Panc1 (cell line): ENCODE measurements around the gene NUMB. TPM values are rescaled to one million over a fixed set of nuclear protein-coding genes. Genes with fewer than 3 reads are reported as not detected.

Experiments
- ATAC-seq: fragments of 200-7000 bp; cut with Tn5 transposase; 2 replicates; pipeline ENCODE4 v1.9.1; 2020; ENCODE audit warnings: mild to moderate bottlenecking, moderate library complexity
- BruUV-seq: library from RNA; stranded (reverse); fragments of 400-500 nt; replicated peaks from 2 replicates; lab custom pipeline; 2021; lab: Mats Ljungman, UMichigan
- CTCF ChIA-PET: fragments of 300-600 bp; sonication (Branson Sonifier 250); formaldehyde crosslinking; loops from one replicate; lab custom pipeline; 2022; ENCODE audit warnings: antibody characterized with exemption; lab: Charles Lee
- POLR2A ChIA-PET: fragments of 300-600 bp; sonication (Branson Sonifier 250); formaldehyde crosslinking; loops from one replicate; lab custom pipeline; 2022; ENCODE audit warnings: antibody characterized with exemption; lab: Charles Lee
- DNase-seq: peaks from one replicate; pipeline ENCODE4 v3.0.0-alpha.2; 2010; ENCODE audit warnings: low read depth, low spot score
- H3K27ac ChIP-seq: 2 replicates; pipeline ENCODE4 v1.5.1; 2011; ENCODE audit warnings: mild to moderate bottlenecking, low read length, inconsistent platforms
- H3K27me3 ChIP-seq: fragments of 200-500 bp; sonication (Bioruptor generic); 2 replicates; pipeline ENCODE4 v1.6.0; 2014; ENCODE audit warnings: low read length, inconsistent platforms; ENCODE audit not compliant: control insufficient read depth, insufficient read depth
- H3K36me3 ChIP-seq: fragments of 200-500 bp; sonication (Bioruptor generic); 2 replicates; pipeline ENCODE4 v1.5.1; 2014; ENCODE audit warnings: inconsistent platforms, mild to moderate bottlenecking, low read length, moderate library complexity; ENCODE audit not compliant: control insufficient read depth, insufficient read depth
- H3K4me1 ChIP-seq: 2 replicates; pipeline ENCODE4 v1.5.1; 2011; ENCODE audit warnings: inconsistent platforms, mild to moderate bottlenecking, low read length, moderate library complexity; ENCODE audit not compliant: control insufficient read depth, insufficient read depth
- H3K4me3 ChIP-seq, 2 experiments: 2 replicates each; pipeline ENCODE4 v1.5.1; 2011 to 2012; ENCODE audit warnings: low read depth in 2 of 2, low read length in 2 of 2, mild to moderate bottlenecking in 2 of 2, inconsistent platforms in 1 of 2, moderate library complexity in 1 of 2
- H3K9me3 ChIP-seq: fragments of 200-500 bp; sonication (Bioruptor generic); 2 replicates; pipeline ENCODE4 v1.5.1; 2014; ENCODE audit warnings: low read depth, mild to moderate bottlenecking, inconsistent platforms, low read length, moderate library complexity; ENCODE audit not compliant: control insufficient read depth, insufficient read depth
- POLR2AphosphoS5 ChIP-seq: IDR thresholded peaks from 2 replicates; pipeline ENCODE4 v1.6.1; 2012; ENCODE audit warnings: mild to moderate bottlenecking, low read depth, low read length, moderate library complexity
- REST ChIP-seq, 2 experiments: IDR thresholded peaks; 2 replicates each; pipeline ENCODE4 v1.6.1; 2011 to 2012; ENCODE audit warnings: low read depth in 2 of 2, control low read depth in 1 of 2, low read length in 1 of 2, mild to moderate bottlenecking in 1 of 2, moderate library complexity in 1 of 2; ENCODE audit not compliant: insufficient read depth in 1 of 2
- SIN3A ChIP-seq: IDR thresholded peaks from 2 replicates; pipeline ENCODE4 v1.6.1; 2012; ENCODE audit warnings: low read depth, mild to moderate bottlenecking, low read length, moderate library complexity, borderline replicate concordance; ENCODE audit not compliant: insufficient read depth
- TCF7L2 ChIP-seq: IDR thresholded peaks from 2 replicates; pipeline ENCODE4 v1.6.1; 2011; ENCODE audit warnings: mild to moderate bottlenecking, low read depth, low read length, inconsistent platforms
- in situ Hi-C: cut with HindIII; loops from 2 replicates; pipeline ENCODE4 v1.10.0; 2016; ENCODE audit warnings: low sequenced_read_pairs, low pct_unique_long_range_greater_than_20kb
- intact Hi-C: fragments of 100-400 bp; cut with micrococcal nuclease; formaldehyde crosslinking; loops from one replicate; pipeline ENCODE4 v1.10.0; 2022; ENCODE audit not compliant: unreplicated experiment
- total RNA-seq: library from RNA; stranded (reverse); gene quantifications from one replicate; pipeline ENCODE4 v1.2.1, GENCODE V29; 2021; ENCODE audit not compliant: unreplicated experiment
- TF ChIP-seq, protein P1 (sequence below): fragments of 450-650 bp; IDR thresholded peaks from 2 replicates; pipeline ENCODE4 v1.5.1; 2017; ENCODE audit warnings: mild to moderate bottlenecking

Gene NUMB
- total RNA-seq, 1 experiment from 2014 or later: 51.5 TPM

DNA sequence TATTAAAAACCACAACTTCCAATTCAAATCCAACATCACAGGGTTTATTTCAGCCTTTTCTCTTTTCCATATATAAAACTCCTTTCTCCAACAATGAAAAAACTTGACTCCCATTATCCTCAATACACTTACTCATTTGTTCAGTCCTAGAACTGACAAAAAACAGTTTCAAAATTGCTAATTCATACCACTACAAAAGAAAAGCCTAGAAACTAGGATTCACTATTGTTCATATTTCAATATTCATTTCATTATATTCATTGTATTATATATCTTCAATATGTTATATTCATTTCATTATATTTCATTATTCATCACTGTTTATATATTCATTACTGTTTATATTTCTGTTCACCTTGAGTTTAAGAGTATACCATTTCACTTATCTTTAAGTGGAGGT is 85.8 kb downstream of the NUMB start:
- no TSS peak for BruUV-seq
- in situ Hi-C loops (no loop called here), intact Hi-C loops (no loop called here)
- Histone ChIP-seq H3K27ac (no peak overlapping the region), H3K4me3 (no peak overlapping the region), H3K4me1 (no peaks in the 10 kb centered on the region), H3K36me3 (no peaks in the 10 kb centered on the region), H3K9me3 (no peaks in the 10 kb centered on the region), H3K27me3 (no peaks in the 10 kb centered on the region)
- DNase-seq: no peak
- ATAC-seq: no peak
- TF ChIP-seq TCF7L2 (no peak), REST (IDR thresholded peaks at IDR 0.05; ENCODE audit: insufficient read depth in 1 of 2, low read depth in 2 of 2, low read length in 1 of 2) (no peak)
- TF ChIP-seq, protein P1, sequence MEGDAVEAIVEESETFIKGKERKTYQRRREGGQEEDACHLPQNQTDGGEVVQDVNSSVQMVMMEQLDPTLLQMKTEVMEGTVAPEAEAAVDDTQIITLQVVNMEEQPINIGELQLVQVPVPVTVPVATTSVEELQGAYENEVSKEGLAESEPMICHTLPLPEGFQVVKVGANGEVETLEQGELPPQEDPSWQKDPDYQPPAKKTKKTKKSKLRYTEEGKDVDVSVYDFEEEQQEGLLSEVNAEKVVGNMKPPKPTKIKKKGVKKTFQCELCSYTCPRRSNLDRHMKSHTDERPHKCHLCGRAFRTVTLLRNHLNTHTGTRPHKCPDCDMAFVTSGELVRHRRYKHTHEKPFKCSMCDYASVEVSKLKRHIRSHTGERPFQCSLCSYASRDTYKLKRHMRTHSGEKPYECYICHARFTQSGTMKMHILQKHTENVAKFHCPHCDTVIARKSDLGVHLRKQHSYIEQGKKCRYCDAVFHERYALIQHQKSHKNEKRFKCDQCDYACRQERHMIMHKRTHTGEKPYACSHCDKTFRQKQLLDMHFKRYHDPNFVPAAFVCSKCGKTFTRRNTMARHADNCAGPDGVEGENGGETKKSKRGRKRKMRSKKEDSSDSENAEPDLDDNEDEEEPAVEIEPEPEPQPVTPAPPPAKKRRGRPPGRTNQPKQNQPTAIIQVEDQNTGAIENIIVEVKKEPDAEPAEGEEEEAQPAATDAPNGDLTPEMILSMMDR: no peak
- POLR2A ChIA-PET: interaction anchor here (0.6 kb wide), 1 partner anchor 12 kb away, joined by 9 read pairs; no protein-coding TSS in a partner anchor
- CTCF ChIA-PET: no interaction called here

GRCh38 chr14:73370561-73370960 is 87.8 kb downstream of the NUMB start:
- Histone ChIP-seq H3K27ac (no peak overlapping the region), H3K36me3 (no peaks in the 10 kb centered on the region), H3K4me3 (no peak overlapping the region), H3K4me1 (no peaks in the 10 kb centered on the region), H3K27me3 (no peaks in the 10 kb centered on the region), H3K9me3 (no peaks in the 10 kb centered on the region)
- ChIA-PET CTCF (no interaction called here), POLR2A (no interaction called here)
- in situ Hi-C loops (no loop called here), intact Hi-C loops (no loop called here)
- ATAC-seq (no peak), DNase-seq (no peak)
- TF ChIP-seq REST (IDR thresholded peaks at IDR 0.05; ENCODE audit: insufficient read depth in 1 of 2, low read depth in 2 of 2, low read length in 1 of 2): no peak
- no peak for TF ChIP-seq TCF7L2
- TF ChIP-seq, protein P1: no peak
- no peak for TF ChIP-seq SIN3A
- TF ChIP-seq POLR2AphosphoS5: no peak
- BruUV-seq: no TSS peak
